DND-41 (cell line): ENCODE data around the gene ERICH3.

ENCODE experiments used
- ATAC-seq: fragments of 200-7000 bp; cut with Tn5 transposase; 3 replicates; pipeline ENCODE4 v1.9.1; 2021; ENCODE audit warnings: low read depth; ENCODE audit not compliant: insufficient read depth
- DNase-seq: peaks from one replicate; pipeline ENCODE4 v3.0.0-alpha.2; 2020
- H2AFZ ChIP-seq: 2 replicates; pipeline ENCODE4 v1.6.0; 2012; ENCODE audit warnings: low read depth, low read length
- H3K27ac ChIP-seq: 2 replicates; pipeline ENCODE4 v1.5.1; 2012; ENCODE audit warnings: low read length, inconsistent platforms
- H3K27me3 ChIP-seq: fragments of 200-600 bp; sonication (generic); 2 replicates; pipeline ENCODE4 v1.6.0; 2012; ENCODE audit warnings: low read length, mild to moderate bottlenecking, inconsistent platforms; ENCODE audit not compliant: insufficient read depth, poor library complexity
- H3K36me3 ChIP-seq: 2 replicates; pipeline ENCODE4 v1.5.1; 2012; ENCODE audit warnings: low read length, inconsistent platforms; ENCODE audit not compliant: insufficient read depth
- H3K4me1 ChIP-seq: 2 replicates; pipeline ENCODE4 v1.5.1; 2012; ENCODE audit warnings: mild to moderate bottlenecking, low read length; ENCODE audit not compliant: insufficient read depth
- H3K4me2 ChIP-seq: 2 replicates; pipeline ENCODE4 v1.6.0; 2012; ENCODE audit warnings: mild to moderate bottlenecking, moderate library complexity, low read length, inconsistent platforms; ENCODE audit not compliant: insufficient read depth
- H3K4me3 ChIP-seq, 2 experiments: fragments of 200-600 bp in 1 of 2; shearing (Covaris generic) in 1 of 2; 2 replicates each; pipeline ENCODE4 v1.5.1; 2012 to 2016; ENCODE audit warnings: inconsistent platforms in 2 of 2, low read length in 2 of 2, mild to moderate bottlenecking in 2 of 2, low read depth in 1 of 2, moderate library complexity in 1 of 2
- H3K79me2 ChIP-seq: 2 replicates; pipeline ENCODE4 v1.6.0; 2012; ENCODE audit warnings: low read length, inconsistent platforms; ENCODE audit not compliant: insufficient read depth
- H3K9ac ChIP-seq: 2 replicates; pipeline ENCODE4 v1.6.0; 2012; ENCODE audit warnings: low read depth, mild to moderate bottlenecking, inconsistent platforms, low read length, moderate library complexity
- H3K9me3 ChIP-seq: 2 replicates; pipeline ENCODE4 v1.5.1; 2012; ENCODE audit warnings: low read length, moderate library complexity, mild to moderate bottlenecking, inconsistent platforms; ENCODE audit not compliant: insufficient read depth, severe bottlenecking
- H4K20me1 ChIP-seq: 2 replicates; pipeline ENCODE4 v1.6.0; 2012; ENCODE audit warnings: low read length; ENCODE audit not compliant: insufficient read depth
- CTCF ChIP-seq: IDR thresholded peaks from 2 replicates; pipeline ENCODE4 v1.5.1; 2012; ENCODE audit warnings: borderline replicate concordance, low read length, moderate library complexity, mild to moderate bottlenecking; ENCODE audit not compliant: poor library complexity, severe bottlenecking; ENCODE audit errors: extremely low read depth
- EZH2 ChIP-seq: IDR thresholded peaks from 3 replicates; pipeline ENCODE4 v1.6.1; 2012; ENCODE audit warnings: borderline replicate concordance, low read depth, mild to moderate bottlenecking, moderate library complexity, low read length, inconsistent platforms; ENCODE audit not compliant: severe bottlenecking

Gene ERICH3

GRCh38 chr1:74641876-74642275, 31.7 kb downstream of the ERICH3 start:
- H3K4me1 ChIP-seq, result no peaks in the 10 kb centered on the region
- no peaks in the 10 kb centered on the region for H3K79me2 ChIP-seq
- DNase-seq (no peak), ATAC-seq (no peak)
- no peak overlapping the region for H3K9ac ChIP-seq
- H3K27ac ChIP-seq, result no peak overlapping the region
- H4K20me1 ChIP-seq, result no peaks in the 10 kb centered on the region
- no peak overlapping the region for H3K4me2 ChIP-seq
- H3K36me3 ChIP-seq, result no peaks in the 10 kb centered on the region
- H3K27me3 ChIP-seq, result no peaks in the 10 kb centered on the region
- H3K4me3 ChIP-seq, result no peak overlapping the region
- H2AFZ ChIP-seq, result no peak overlapping the region
- TF ChIP-seq CTCF, result no peak
- no peak for TF ChIP-seq EZH2
- no peaks in the 10 kb centered on the region for H3K9me3 ChIP-seq

GRCh38 chr1:74641161-74641560, 32.4 kb downstream of the ERICH3 start:
- Histone ChIP-seq H3K9me3 (no peaks in the 10 kb centered on the region), H3K9ac (no peak overlapping the region), H3K27me3 (no peaks in the 10 kb centered on the region), H3K27ac (no peak overlapping the region), H2AFZ (no peak overlapping the region), H3K4me3 (no peak overlapping the region), H3K36me3 (no peaks in the 10 kb centered on the region), H3K4me1 (no peaks in the 10 kb centered on the region), H4K20me1 (no peaks in the 10 kb centered on the region), H3K4me2 (no peak overlapping the region), H3K79me2 (no peaks in the 10 kb centered on the region)
- ATAC-seq (no peak), DNase-seq (no peak)
- TF ChIP-seq EZH2, result no peak
- TF ChIP-seq CTCF, result no peak

- Histone ChIP-seq H3K27ac (no peak overlapping the region), H2AFZ (no peak overlapping the region), H3K4me1 (no peaks in the 10 kb centered on the region), H3K4me3 (no peak overlapping the region), H3K9me3 (no peaks in the 10 kb centered on the region), H3K4me2 (no peak overlapping the region), H3K9ac (no peak overlapping the region), H3K36me3 (no peaks in the 10 kb centered on the region), H4K20me1 (no peaks in the 10 kb centered on the region), H3K27me3 (no peaks in the 10 kb centered on the region), H3K79me2 (no peaks in the 10 kb centered on the region)
- ATAC-seq (no peak), DNase-seq (no peak)
- TF ChIP-seq CTCF (no peak), EZH2 (no peak)
These were observed 36.3 kb downstream of the ERICH3 start for GRCh38 chr1:74637296-74637695.

- H2AFZ ChIP-seq, result no peak overlapping the region
- ATAC-seq (no peak), DNase-seq (no peak)
- H3K4me1 ChIP-seq, result no peaks in the 10 kb centered on the region
- no peak overlapping the region for H3K9ac ChIP-seq
- TF ChIP-seq EZH2 (no peak), CTCF (no peak)
- no peaks in the 10 kb centered on the region for H3K9me3 ChIP-seq
- no peaks in the 10 kb centered on the region for H3K27me3 ChIP-seq
- no peaks in the 10 kb centered on the region for H3K36me3 ChIP-seq
- no peak overlapping the region for H3K4me3 ChIP-seq
- H3K79me2 ChIP-seq, result no peaks in the 10 kb centered on the region
- H3K27ac ChIP-seq, result no peak overlapping the region
- H4K20me1 ChIP-seq, result no peaks in the 10 kb centered on the region
- H3K4me2 ChIP-seq, result no peak overlapping the region
These were observed 44.3 kb downstream of the ERICH3 start for GRCh38 chr1:74629283-74629682.
